HG02840 (cell line): ENCODE data around the gene PAFAH2.

Experiments
- ATAC-seq: cut with Tn5 transposase; IDR thresholded peaks from one replicate; pipeline ENCODE4 v1.9.1; 2021; ENCODE audit warnings: mild to moderate bottlenecking, moderate library complexity, moderate number of reproducible peaks; ENCODE audit not compliant: unreplicated experiment, low FRiP score

PAFAH2 gene

DNA sequence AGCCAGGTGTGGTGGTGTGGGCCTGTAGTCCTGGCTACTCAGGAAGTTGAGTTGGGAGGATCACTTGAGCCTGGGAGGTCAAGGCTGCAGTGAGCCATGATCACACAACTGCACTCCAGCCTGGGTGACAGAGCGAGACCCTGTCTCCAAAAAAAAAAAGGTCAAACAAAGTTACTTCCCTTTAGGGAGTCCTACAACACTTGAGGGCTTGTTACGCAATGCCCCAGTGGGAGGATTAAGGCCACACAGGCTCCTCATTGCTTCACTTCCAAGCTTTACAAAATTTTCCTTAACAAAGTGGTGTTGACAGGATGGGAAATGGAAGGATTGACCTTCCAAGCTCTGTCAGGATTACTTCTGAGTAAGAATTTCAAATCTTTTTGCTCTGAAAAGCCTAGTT, 17.5 kb upstream of the PAFAH2 start:
- no peak for ATAC-seq

DNA sequence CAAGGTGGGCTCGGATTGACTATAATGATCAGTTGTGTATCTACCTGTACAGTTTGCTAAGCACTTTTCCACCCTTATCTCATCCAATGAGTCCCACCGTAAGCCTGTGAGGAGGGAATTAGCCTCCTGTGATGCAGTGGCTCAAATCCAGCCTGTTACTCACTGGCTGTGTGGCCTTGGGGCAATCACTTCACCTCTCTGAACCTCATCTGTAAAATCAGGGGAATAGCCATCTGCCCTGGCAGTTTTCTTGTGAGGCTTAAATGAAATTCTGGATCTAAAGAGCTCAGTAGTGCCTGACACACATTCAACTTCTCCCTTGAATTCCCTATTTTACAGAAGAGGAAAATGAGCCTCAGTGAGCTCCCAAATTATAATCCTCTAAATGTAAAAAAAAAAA, 16.3 kb upstream of the PAFAH2 start:
- no peak for ATAC-seq

DNA sequence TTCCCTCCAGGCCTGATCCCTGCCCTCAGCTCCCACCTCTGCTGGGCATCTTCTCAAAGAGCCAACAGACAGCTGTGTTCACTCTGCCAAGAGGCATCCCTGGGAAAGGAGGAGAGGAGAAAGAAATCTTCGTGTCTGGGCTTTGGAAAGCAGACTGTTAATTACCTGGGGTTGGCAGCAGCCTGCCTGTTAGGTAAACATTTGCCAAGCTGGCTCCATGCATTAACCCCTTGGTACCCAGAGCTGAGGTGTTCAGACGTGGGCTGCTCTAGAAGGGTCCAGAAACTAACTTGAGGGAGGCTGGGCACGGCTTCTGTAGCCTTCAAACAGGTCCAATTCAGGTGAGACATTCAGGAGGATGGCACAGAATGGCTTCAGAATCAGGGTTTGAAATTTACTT, 15.0 kb upstream of the PAFAH2 start:
- no peak for ATAC-seq

DNA sequence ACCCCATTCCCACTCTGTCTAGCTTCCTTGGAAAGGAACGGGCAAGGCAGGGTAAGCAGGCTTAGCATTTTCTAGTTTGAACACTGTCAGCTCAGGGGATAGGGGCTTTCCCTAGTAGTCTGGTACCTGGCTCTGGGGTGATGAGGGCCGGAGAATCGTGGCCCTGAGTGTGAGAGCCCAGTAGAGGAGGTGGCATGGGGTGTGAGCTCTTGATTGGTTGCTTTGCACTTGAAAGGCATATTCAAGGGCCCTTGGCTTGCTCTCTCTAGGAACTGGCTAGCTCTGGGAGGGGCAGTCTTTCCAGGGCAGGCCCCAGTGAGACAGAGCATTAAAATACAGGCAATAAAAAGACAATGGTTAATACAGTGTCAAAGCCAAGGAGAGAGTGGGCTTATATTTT, 13.0 kb upstream of the PAFAH2 start:
- ATAC-seq: no peak

DNA sequence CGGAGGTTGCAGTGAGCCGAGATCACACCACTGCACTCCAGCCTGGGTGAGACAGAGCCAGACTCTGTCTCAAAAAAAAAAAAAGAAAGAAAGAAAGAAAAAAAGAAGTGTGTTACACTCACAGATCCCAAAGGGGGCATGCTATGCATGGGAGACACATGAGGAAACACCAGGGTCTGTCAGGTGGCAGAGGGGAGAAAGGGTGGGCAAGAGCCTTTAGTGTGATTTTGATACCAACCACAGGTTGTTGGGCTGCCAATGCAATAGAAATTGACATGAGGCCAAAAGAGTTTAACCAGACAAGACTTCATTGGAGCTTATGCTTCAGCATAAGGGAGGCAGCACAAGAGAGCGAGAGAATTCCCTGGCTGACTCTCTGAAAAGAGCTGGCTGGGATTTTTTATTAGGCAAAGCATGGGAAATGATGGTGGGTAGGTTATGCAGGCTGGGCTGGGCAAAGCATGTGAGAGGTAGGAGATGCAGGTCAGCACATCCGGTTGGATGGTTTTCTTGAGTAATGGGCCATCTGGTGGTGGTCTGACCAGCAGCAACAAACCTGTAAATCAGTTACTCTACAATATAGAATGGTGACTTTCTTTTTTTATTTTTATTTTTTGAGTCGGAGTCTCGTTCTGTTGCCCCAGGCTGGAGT, 12.1 kb upstream of the PAFAH2 start:
- no peak for ATAC-seq

DNA sequence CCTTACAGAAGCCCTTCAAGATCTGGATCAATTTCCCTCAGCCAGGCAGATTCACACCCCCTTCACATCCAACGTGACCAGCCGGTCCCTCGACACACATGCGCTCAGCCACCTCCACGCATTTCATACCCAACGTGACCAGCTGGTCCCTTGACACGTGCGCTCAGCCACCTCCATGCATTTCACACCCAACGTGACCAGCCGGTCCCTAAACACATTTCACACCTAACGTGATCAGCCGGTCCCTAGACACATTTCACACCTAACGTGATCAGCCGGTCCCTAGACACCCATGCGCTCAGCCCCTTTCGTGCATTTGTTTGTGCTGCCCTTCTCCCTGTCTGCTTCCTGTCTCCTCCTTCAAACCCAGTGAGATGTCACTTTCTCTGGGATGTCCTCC, 8.8 kb upstream of the PAFAH2 start:
- ATAC-seq: no peak

DNA sequence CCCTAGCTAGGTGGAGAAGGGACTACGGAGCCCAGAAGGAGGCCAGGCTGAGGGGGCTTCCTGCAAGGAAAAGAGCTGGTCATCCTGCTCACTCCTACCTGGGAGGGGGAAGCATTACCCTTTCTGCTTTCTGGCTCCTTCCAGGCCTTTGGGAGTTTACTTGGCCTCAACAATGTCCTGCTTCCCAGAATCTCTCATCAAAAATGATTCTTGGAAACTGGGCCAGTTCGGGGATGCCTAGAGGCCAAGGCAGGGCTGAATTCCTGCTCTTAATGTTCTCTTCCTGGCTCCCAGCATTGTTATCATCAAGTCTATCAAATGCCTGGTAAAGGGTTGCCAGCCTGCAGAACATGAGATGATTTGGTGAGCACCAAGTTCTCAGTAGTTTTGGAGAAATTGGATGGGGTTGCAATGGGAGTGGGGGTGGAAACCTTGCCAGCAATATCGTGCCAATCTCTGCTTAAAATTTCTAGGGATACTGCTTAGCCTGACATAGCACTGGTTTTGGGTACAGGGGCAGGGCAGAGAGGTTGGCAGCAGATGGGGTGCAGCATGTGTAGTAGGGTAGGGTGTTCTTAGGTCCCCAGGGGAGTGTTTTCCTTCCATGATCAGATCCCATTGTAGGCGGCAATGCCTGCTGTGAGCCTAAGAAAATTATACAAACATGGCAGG, 7.7 kb upstream of the PAFAH2 start:
- ATAC-seq: no peak

DNA sequence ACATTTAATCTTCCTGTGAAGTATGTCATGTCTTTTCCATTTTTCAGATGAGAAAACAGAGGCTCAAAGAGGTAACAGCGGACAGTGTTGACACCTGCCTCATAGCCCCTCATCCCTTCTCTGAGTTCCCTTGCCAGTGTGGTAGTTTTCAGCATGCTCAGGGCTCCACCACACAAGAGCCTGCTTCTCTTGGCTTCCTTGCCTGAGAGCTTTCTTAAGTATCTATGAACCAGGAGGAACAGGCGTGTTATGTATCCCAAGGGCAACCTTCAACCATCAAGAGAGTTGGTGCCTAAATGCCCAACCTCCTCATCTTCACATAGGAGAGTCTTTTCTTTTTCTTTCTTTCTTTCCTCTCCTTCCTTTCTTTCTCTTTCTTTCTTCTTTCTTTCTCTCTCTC, 5.9 kb upstream of the PAFAH2 start:
- no peak for ATAC-seq

DNA sequence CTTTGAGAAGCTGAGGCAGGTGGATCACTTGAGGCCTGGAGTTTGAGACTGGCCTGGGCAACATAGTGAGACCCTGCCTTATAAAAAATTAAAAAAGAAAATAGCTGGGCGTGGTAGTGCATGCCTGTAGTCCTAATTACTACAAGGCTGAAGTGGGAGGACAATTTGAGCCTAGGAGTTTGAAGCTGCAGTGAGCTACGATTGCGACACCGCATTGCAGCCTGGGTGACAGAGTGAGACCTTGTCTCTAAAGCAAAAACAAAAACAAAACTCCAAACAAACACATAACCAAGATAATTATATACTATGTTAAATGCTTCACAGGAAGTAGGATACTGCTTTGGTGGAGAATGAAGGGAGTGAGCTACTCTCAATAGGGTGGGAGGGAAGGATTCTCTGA, 5.4 kb upstream of the PAFAH2 start:
- ATAC-seq: no peak

DNA sequence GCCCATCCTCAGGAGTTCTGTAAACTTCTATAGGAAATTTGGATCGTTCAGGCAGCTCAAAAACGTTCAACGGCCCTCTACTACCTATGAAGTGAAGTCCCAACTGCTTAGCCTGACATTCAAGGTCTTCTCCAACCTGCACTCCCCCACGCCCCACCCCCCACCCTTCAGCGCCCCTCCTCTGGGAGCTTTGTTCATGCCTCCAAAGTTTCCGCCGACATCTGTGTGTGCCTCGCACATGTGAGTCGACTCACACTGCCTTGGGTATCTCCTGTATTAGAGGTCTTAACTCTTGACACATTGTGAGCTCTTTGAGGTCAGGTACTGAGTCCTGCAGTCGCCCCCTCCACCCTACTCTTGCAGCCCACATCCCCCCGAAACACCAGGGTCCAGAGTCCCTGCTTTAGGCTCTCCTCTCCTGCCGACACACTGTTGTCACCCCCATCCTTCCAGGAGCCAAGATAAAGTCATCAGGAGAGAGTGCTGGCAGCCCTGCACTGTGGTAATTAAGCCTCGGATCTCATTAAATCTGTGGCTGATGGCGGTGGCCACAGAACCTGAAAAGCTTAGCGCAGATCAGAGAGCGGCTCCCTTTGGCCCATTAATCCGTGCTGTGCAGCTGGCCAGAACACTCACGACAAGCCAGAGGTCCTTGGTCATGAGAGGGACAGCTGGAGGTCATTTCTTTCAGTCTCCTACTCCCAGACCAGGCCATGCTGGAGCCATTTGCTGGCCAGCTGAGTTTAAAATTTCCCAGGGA, 1.4 kb upstream of the PAFAH2 start:
- no peak for ATAC-seq

DNA sequence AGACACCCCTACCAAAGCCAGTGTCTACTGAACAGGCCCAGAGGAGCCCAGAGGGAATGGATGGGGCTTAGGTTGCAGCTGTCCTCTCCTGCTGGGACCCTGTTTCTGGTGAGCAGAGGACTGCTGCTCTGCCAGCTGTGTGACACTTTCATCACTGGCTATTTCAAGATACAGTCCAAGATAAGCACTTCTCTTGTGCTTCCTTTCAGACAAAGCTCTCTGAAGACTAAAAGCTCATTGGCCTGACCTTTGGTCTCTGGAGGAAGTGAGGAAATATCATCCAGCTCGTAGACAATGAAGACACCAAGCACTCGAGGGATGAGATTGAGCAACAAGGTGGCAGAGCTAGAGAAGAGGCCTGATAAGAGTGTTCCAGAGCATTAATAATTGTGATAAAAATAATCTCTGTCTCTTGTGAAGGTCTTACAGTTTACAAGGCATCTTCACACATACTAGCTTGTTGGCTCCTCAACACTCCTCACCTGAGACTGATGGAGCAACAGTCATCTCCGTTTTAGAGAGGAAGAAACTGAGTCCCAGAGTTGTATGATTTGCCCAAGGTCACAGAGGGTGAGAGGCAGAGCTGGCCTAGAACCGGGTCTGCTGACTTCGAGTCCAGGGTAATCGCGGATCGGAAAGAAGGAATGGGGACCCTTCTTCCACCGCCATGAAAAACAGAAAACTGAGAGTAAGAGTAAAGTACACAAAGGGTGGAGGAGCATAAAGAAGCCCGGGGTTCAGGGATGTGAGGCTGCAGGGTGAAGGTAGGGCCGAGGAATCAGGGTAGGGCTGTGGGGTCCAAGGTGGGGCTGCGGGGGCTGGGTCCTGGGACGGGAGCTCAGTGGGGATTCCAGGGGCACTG, 666 bp downstream of the PAFAH2 start:
- no peak for ATAC-seq

DNA sequence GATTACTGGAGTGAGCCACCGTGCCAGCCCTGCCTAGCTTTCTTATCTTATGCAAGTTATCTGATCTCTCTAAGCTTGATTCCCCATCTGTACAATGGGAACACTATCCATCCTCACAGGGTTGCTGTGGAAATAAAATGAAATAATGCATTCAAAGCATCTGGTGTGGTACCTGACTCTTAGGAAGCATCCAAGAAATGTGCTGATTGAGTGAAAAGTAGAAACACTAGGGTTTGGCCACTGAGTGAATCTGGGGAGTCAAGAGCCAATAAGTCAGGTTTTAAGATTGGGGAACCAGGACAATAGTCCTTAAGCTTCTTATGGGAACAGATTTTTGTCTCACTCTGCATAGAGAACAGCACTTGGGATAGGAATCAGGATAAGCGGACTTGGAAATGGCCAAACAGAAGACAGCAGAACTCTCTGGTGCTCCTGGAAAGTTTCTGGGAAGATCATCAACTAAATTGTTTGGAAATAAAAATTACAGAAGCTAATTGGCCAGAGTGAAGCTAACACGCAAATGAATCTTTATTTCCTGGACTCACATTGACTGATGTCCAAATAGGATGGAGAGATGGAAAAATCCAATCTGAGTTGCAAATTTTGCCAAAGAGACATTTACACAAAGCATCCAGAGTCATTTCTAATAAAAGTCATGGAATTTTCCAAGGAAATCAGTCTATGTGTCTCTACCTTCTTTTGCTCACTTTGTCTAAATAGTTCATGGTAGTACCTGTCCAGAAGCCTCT, 3.3 kb downstream of the PAFAH2 start:
- ATAC-seq: no peak

DNA sequence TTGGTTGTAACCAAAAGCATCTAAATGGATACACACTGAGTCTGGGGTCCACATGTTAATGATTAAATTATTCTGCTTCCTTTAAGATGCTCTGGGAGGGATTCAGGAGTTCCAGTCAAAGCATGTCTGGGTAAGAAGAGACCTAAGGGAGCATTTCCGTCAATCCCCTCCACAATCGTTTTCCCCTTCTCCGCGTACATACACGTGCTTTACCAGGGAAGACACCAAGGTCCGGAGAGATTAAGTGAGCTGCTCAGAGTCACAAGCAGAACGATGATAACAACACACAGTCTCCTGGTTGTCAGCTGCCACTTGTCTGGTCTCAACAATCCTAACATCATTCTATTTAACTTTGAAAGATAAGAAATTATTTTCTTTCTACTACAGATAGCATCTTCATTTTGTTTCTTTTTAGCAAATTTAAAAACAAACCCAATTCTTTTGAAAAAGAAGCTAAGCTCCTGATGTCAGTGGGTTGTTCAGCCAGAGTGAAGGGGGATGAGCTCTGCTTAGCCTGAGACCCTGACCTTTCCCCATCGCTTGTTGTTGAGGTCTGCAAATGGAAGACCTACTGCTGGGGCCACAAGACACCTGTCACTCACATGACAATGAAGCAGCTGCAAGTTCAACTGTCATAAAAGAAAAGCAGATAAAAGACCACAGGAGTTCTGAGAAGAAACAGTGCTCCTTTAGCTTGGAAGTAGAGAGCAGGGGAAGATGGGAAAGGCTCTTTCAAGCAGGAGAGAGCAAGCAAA, 4.5 kb downstream of the PAFAH2 start:
- ATAC-seq: no peak

DNA sequence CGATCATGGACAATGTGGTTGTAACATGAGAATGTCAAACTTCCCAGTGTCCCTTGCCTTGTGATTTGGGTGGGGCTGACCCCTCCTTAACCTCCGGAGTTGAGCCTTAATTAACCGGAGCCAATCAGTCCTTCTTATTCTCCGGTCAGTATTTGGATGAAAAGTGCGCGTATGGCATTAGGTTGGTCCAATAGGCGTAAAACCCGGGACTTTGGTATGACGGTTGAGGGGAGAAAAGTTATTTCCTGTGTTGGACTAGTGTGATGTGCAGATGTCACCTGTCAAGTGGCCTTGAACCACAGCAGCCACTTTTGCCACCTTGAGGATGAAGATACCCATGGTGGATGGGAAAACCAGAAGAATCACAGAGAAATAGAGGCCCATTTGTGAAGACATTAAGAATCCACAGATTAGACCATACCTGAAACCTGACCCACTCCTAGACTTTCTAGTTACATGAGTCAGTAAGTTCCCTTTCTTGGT, 5.1 kb downstream of the PAFAH2 start:
- ATAC-seq: no peak

DNA sequence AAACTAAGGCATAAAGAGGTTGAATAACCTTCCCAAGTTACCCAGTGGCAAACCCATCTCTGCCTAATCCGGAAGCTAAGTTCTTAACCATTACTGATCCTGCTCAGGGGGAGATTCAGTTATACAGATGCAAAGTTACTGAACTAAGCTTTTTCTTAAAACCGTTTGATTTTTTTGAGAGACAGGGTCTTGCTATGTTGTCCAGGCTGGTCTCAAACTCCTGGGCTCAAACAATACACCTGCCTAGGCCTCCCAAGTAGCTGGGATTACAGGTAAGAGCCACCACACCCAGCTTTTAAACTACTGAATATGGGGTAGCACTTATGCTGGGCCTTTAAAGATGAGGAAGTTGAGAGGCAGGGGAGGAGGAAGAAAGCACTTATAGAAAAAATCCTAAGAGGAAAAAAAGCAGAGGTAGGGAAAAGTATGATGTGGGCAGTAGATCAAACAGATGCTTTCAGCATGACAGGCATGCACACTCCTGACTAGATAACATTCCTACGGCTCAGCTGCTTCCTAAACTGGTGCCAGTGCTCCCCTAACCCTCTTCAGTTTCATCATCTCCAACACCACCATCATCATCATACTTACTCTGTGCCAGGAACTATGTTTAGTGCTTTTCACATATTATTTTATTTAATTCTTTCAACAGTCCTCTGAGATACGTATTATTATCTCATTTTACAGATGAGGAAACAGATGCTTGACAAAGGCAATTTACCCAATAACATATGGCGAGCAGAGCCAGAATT, 5.8 kb downstream of the PAFAH2 start:
- ATAC-seq: no peak

DNA sequence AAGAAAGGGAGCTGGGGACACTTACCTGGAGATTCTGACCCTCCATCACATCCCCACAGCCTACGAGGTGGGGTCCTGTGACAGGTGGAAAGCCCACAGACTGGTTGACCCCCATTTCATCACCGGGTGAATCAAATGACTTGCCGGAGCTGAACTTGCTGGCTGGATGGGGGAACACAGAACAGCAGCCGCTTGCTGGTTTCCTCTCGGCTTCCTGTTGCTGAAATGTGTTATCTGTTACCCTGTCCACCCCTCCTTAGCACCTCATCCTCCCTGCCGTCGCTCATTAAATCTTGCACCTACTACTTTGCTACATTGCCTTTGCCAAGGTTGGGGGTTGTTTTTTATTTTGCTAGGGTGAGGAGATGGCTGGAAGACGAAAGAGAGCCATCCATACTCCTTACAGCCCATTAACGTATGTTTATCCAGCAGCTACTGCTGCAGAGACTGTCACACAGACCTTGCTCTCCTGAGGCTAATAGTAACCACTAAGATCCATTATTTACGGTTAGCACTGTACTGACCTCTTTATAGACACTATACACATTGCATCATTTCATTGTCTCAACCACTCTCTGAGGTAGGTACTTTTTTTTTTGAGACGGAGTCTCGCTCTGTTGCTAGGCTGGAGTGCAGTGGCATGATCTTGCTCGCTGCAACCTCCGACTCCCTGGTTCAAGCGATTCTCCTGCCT, 7.0 kb downstream of the PAFAH2 start:
- no peak for ATAC-seq

DNA sequence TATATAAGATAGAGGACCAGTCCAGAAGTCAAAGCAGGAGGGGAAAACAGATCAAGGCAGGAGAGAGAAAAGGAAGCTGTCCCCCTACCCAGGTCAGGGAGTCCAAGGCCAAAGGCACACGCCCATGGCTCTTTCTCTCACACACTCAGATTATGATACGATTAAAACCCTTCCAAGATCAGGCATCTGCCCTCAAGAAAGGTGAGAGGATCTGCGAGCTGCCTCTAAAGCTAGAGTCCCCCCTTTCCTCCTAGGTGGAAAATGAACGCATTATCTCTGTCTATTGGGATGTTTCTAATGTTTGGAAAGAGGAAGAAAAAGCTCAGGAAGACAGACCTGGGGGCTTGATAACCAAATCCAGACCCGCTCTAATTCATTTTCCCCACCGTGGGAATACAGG, 7.6 kb downstream of the PAFAH2 start:
- no peak for ATAC-seq
